Stomach (tissue), 4 donors: Measurements from ENCODE around the gene PGAP6.

Source experiments
- CTCF ChIP-seq, 7 experiments: fragments of 450-650 bp in 4 of 7; fragments of 200-600 bp in 3 of 7; sonication (generic) in 3 of 7; IDR thresholded peaks; one replicate each; pipeline ENCODE4 v1.5.1; 2016 to 2019; ENCODE audit warnings: antibody characterized with exemption in 7 of 7, control low read depth in 2 of 7, mild to moderate bottlenecking in 1 of 7
- EP300 ChIP-seq: sonication (generic); formaldehyde crosslinking; IDR thresholded peaks from one replicate; pipeline ENCODE4 v1.6.1; 2017; ENCODE audit warnings: antibody characterized with exemption
- POLR2A ChIP-seq, 4 donors: fragments of 450-650 bp; IDR thresholded peaks; one replicate each; pipeline ENCODE4 v1.6.1; 2016; ENCODE audit warnings: antibody characterized with exemption in 4 of 4, control low read depth in 2 of 4, mild to moderate bottlenecking in 1 of 4, moderate library complexity in 1 of 4
- POLR2AphosphoS5 ChIP-seq, 3 donors: sonication (generic); formaldehyde crosslinking; IDR thresholded peaks; one replicate each; pipeline ENCODE4 v1.6.1; 2016; ENCODE audit warnings: antibody characterized with exemption in 3 of 3

GRCh38 chr16:374616-374926, 7.2 kb downstream of the PGAP6 start:
- TF ChIP-seq CTCF (IDR thresholded peaks at IDR 0.05) (no peak), EP300 (no peak), POLR2A (IDR thresholded peaks at IDR 0.05) (no peak), POLR2AphosphoS5 (IDR thresholded peaks at IDR 0.05) (no peak)
